Retinal pigment epithelial cell (primary cell): Measurements from ENCODE around the gene ATP6V0E1.
"Not testable (repeated sequence)": the region's sequence is repeated elsewhere in the genome, so short reads cannot be mapped to it uniquely, and the experiment has no call there.

Source experiments
- DNase-seq: peaks from one replicate; pipeline ENCODE4 v3.0.0-alpha.2; 2010; ENCODE audit warnings: low read depth
- H3K4me3 ChIP-seq: 2 replicates; pipeline ENCODE4 v1.5.1; 2011; ENCODE audit warnings: mild to moderate bottlenecking, low read length, control low read depth, moderate library complexity
- CTCF ChIP-seq: conservative IDR thresholded peaks from 2 replicates; pipeline ENCODE4 v1.5.1; 2011; ENCODE audit warnings: low read depth, low read length, control low read depth, inconsistent platforms

ATP6V0E1 gene

GRCh38 chr5:173018358-173018757, 34.8 kb downstream of the ATP6V0E1 start:
- DNase-seq = no peak
- H3K4me3 ChIP-seq = no peak overlapping the region
- TF ChIP-seq CTCF = no peak

DNA sequence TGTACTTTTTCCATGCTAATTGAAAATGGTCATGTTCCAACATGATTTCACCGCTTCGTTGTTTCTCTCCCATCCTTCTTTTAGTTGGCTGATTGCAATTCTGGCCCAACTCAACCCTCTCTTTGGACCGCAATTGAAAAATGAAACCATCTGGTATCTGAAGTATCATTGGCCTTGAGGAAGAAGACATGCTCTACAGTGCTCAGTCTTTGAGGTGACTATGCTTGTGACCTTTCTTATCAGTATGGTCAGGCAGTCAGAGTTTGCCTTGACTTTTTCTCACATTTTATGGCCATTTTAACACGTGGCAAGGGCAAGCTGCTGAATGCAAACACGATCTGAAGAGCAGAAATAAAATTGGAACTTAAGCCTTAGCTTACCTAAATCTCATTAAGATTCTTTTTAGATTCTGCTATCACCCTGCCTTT, 36.6 kb downstream of the ATP6V0E1 start:
- no peak for DNase-seq
- no peak overlapping the region for H3K4me3 ChIP-seq
- TF ChIP-seq CTCF = no peak

GRCh38 chr5:173020643-173021042, 37.1 kb downstream of the ATP6V0E1 start:
- no peak for TF ChIP-seq CTCF
- DNase-seq = no peak
- no peak overlapping the region for H3K4me3 ChIP-seq

DNA sequence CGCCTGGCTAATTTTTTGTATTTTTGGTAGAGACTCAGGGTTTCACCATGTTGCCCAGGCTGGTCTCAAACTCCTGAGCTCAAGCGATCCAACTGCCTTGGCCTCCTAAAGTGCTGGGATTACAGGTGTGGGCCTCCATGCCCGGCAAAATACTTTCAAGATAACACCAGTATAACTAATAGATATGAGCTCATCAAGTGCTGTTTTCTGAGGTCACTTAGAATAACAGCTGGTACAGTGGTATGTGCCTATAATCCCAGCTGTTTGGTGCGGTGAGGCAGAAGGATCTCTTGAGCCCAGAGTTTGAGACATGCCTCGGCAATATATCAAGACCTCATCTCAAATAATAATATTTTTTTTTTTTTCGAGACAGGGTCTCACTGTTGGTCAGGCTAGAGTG, 42.1 kb downstream of the ATP6V0E1 start:
- no peak for DNase-seq
- no peak overlapping the region for H3K4me3 ChIP-seq
- TF ChIP-seq CTCF = no peak

- no peak for TF ChIP-seq CTCF
- DNase-seq = no peak
- no peak overlapping the region for H3K4me3 ChIP-seq
Observed at GRCh38 chr5:173027905-173028304, 44.3 kb downstream of the ATP6V0E1 start.

- no peak overlapping the region for H3K4me3 ChIP-seq
- DNase-seq = no peak
- no peak for TF ChIP-seq CTCF
Observed at GRCh38 chr5:173028811-173029327, 45.3 kb downstream of the ATP6V0E1 start.

DNA sequence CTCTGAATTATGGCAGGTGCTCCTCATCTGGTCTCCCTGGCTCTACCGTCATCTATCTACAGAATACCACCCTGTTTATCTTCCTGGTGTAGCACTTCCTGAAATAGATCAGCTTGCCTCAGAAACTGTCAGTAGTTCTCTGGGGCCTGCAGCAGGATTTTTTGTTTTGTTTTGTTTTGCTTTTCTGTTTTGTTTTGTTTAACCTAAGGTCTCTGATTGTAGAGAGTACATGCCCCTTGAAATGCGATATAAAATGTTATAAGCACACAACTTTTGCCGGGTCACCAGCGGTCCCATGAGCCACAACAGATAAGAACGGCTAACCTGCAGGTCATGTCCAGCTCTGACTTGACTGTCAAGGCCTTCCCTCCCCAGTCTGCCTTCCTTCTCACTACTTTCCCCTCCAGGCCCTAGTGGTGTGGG, 45.9 kb downstream of the ATP6V0E1 start:
- H3K4me3 ChIP-seq = no peak overlapping the region
- no peak for DNase-seq
- TF ChIP-seq CTCF = no peak

DNA sequence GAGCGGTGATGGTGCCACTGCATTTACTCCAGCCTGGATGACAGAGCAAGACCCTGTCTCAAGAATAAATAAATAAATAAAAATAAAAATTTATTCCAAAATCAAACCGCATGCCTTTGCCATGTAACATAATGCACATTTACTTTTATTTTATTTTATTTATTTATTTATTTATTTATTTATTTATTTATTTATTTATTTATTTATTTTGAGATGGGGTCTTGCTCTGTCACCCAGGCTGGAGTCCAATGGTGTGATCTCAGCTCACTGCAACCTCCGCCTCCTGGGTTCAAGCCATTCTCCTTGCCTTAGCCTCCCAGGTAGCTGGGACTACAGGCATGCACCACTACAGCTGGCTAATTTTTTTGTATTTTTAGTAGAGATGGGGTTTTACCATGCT, 48.5 kb downstream of the ATP6V0E1 start:
- not testable (repeated sequence) for DNase-seq

More for the DNA sequence above, 48.5 kb downstream of the ATP6V0E1 start:
- H3K4me3 ChIP-seq = not testable (repeated sequence)
